NCI-H146 (cell line): Measurements from ENCODE around the gene FKBP6.
"Not testable (repeated sequence)": the region's sequence is repeated elsewhere in the genome, so short reads cannot be mapped to it uniquely, and the experiment has no call there.

Experiments
- DNase-seq: peaks from one replicate; lab custom pipeline; 2025; lab: John Stamatoyannopoulos, UW

Gene FKBP6, protein sequence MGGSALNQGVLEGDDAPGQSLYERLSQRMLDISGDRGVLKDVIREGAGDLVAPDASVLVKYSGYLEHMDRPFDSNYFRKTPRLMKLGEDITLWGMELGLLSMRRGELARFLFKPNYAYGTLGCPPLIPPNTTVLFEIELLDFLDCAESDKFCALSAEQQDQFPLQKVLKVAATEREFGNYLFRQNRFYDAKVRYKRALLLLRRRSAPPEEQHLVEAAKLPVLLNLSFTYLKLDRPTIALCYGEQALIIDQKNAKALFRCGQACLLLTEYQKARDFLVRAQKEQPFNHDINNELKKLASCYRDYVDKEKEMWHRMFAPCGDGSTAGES

DNA sequence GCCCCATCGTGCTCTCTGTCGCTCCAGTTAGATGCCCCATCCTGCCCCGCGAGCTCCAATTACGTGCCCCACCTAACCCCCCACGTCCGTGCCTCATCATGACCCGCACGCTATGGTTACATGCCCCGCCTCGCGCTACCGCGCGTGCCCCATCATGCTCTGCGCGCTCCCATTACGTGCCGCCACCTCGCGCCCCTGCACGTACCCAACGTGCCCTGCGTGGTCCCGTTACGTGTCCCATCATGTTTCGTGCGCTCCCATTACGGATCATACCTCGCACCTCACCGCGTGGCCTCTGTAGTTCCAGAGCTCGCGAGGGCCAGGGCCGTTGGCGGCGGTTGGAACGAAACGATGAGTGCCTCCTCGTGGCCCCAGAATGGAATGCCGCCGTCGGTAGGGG, at the start of gene FKBP6, which contains the start of gene TRIM50:
TSS of gene FKBP6 (plus strand) at position 240 of the 400 bp plus-strand sequence. CDS start 268 bp downstream, outside the sequence.
TSS of gene TRIM50 (minus strand) at position 161 of the 400 bp plus-strand sequence. CDS start 3,295 bp downstream, outside the sequence.
- not testable (repeated sequence) for DNase-seq

DNA sequence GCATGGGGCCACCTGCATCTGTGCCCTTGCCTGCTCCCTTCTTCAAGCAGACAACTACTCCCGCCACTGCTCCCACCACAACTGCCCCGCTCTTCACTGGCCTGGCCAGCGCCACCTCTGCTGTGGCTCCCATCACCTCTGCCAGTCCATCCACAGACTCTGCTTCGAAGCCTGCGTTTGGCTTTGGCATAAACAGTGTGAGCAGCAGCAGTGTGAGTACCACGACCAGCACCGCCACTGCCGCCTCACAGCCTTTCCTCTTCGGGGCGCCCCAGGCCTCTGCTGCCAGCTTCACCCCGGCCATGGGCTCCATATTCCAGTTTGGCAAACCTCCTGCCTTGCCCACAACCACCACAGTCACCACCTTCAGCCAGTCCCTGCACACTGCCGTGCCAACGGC, 30.7 kb upstream of the FKBP6 start:
- not testable (repeated sequence) for DNase-seq

DNA sequence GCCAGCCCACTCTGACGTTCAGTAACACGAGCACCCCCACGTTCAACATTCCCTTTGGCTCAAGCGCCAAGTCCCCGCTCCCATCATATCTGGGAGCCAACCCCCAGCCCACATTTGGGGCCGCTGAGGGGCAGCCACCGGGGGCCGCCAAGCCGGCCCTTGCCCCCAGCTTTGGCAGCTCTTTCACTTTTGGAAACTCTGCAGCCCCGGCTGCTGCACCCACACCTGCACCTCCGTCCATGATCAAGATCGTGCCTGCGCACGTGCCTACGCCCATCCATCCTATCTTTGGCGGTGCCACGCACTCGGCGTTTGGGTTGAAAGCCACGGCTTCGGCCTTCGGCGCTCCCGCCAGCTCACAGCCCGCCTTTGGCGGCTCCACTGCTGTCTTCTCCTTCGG, 30.3 kb upstream of the FKBP6 start:
- DNase-seq: not testable (repeated sequence)

DNA sequence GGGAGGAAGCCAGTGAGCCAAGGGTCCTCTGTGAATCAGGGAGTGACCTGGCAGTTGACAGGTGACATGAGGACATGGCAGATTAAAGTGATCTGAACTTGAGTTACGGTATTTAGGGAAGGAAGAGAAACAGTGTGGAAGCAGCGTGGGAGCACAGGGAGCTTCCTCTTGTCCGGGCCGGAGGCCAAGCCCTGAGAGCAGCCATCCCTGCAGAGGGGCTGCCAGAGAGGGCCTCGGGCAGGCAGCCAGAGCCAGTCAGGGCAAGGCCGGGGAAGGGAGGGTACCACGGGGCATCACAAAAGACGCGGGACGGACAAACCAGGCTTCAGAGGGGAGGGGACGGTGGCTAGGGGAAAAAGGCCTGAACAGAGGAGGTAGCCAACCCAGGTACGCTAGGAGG, 28.1 kb upstream of the FKBP6 start:
- not testable (repeated sequence) for DNase-seq

DNA sequence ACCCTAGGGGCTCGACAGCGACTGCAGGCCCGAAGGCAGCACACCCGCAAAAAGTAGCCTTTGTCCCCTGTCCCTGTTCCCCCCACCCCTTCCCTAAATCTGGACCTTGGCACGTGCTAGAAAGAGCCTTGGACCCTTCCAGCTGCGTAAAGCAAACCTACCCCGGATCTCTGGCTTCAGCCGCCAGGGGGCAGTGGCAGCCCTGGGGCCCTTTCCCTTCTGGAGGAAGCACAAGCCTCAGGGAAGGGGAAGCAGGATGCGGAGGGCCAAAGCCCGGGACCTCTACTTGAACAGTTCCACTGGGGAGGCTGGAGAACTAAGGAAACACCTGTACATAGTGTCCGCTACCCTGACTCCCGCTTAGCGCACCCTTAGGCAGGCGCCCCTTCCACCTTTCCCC, 26.9 kb upstream of the FKBP6 start:
- DNase-seq: not testable (repeated sequence)

DNA sequence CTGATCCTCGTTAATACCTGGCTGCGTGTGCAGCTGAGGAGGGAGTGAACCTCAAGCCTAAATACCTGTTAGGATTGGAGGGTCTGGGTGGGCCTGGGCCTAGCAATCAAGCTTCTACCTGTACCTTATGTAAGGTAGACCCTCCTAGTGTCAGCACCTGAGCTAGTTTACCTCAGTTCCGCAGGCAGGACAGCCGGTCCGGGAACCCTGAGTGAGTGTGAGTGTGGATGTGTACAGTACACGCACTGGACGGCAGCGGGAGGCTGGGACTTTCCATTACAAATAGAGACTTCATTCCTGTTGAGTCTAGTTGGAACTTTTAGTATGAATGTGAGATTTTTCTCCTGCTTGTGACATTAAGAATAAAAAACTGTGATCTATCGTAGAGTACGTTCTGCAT, 25.1 kb upstream of the FKBP6 start:
- not testable (repeated sequence) for DNase-seq

DNA sequence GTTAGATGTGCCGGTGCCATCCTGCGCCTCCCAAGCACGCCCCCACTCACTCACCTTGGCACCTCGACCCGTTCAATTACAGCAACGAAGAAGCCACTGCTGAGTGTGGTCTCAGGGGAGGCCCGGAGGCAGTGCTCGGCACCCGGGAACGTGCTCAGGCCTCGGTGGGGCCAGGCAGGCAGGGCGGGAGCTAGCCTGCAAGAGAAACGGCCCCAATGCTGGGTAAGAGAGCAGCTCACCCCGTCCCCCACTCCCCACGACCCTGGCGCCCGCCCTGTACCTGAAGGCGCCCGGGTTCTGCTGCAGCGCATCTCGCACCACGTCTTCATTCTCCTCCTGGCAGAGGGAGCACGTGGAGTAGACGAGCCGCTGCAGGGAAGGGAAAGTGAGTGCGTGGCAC, 24.4 kb upstream of the FKBP6 start:
- DNase-seq: no peak

DNA sequence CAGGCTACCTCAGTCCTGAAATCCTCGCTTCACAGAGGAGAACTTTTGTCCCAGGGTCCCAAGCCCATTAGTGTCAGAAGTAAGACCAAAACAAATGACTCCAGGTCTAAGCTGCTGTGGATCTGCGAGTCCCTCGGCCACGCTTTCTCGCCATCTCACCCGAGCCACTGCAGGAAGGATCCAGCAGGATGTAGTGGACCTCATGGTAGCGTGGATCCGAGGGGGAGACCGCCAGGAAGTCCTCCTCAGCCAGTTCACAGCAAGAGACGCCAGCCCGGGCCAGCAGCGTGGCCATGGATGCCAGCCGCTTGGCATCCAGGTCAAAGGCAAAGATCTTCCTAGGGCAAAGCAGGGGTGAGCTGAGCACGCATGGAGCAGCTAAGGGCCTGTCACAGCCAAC, 23.9 kb upstream of the FKBP6 start:
- no peak for DNase-seq

DNA sequence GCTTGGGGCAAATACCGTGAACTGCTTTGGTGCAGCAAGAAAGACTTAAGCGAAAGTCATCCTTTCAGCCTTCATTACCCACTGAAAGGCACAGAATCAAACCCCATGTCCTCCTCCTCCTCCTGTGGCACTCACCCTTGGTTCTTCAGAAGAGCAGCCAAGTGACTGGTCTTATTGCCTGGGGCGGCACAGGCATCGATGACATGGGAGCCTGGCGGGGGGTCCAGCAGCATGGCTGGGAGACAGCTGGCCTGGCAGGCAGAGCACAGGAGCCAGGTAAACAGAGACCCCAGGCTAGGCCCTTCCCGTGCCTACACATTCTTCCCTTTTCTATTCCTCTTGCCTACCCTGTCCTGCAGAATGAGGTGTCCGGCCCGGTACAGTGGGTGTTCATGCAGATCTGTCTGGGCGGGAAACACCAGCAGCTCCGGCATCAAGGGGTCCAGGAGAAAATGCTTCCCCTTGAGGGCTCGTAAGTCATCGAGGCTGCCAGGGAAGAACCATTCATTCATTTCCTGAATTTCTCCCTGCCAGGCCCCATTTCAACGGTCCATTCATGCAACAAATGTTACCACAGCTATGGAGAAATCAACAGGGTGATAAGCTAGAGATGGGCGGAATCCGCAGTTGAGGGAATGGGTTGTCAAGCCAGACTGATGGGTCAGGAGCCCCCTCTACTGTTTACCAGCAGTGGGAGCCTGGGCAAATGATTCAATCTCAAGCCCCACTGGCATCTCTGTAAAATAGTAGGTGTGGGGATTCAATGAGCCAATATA, 23.2 kb upstream of the FKBP6 start:
- DNase-seq: not testable (repeated sequence)

DNA sequence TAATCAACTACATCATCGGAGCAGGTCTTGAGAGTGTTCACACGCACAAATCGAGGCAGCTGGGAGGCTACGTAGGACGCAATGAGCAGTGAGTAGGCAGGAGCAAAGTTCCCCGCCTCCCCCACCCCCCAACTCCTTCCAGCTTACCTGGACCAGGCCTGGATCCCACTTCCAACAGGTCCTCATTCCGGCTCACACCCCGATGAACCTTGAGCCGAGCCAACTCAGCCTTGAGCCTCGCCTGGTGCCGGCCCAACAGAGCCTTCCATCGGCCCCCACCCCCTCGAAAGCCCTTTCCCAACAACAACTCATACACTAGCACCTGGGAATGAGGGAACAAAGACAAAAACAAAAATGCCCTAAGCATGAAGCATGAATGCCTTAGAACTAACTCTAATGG, 20.5 kb upstream of the FKBP6 start:
- DNase-seq: no peak

DNA sequence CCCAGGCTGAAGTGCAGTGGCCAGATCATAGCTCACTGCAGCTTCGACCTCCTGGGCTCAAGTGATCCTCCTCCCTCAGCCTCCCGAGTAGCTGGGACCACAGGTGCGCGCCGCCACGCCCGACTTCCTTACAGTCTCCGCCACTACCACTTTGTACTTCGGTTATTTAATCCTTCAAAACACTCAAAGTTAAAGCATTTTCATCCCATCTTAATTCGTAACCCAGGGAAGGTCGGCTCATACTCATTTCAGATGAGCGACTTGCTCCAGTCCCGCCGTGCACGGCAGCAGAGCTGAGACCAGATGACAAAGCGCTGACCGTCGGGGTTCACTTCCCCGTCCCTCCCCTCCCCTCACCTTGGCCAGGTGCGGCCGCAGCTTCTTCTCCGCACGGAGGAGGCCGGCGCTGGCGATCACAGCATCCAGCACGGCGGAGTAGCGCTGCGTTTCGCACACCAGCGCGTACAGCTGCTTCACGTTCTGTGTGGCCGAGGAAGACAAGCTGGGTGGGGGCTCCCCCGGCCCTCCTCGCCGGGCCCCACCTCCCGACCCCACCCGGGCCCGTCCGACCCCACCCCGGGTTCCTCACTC, 19.8 kb upstream of the FKBP6 start:
- peak; percentile 69 for DNase-seq

DNA sequence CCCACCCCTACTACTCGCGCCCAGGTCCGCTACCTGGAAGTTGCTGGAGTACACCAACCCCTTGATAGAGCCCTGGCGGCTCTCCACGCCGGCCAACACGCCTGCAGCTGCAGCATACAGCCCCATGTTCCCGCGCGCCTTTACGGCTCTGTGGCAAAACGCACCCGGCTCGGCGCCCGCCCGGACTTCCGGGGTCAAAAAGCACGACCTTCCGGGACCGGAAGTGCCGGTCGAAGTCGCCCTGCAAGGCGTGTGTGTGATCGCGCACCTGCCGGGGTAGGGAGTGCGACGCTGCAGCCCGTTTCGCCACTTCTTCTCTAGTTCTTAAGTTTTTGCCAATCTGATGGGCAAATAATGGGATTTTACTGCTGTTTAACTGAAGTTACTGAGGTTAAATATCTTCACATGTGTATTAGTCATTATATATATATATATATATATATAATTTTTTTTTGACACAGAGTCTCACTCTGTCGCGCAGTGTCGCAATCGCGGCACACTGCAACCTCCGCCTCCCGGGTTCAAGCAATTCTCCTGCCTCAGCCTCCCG, 19.2 kb upstream of the FKBP6 start, which contains the start of gene NSUN5:
TSS of gene NSUN5 (minus strand) at position 162 of the 550 bp plus-strand sequence. CDS start at position 126, 36 bp downstream.
- DNase-seq: peak; percentile 93

DNA sequence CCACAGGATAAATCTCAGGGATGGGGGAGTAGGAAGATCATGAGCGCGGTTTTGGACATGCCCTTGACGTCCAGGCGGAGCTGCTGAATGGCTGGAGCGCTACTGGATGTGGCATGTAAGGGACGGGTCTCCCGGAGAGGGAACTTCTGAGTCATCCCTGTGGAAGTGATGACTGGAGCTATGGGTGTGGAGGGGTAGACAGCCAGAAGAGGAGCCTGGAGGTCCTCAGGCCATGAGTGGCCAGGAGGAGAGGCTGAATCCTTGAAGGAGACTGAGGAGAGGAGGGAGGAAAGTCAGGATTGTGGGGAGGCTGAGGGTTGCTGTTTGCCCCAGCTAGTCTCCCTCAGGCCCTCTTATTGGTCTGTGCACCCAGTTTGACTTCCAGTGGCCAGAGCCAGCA, 16.5 kb upstream of the FKBP6 start:
- DNase-seq: not testable (repeated sequence)

DNA sequence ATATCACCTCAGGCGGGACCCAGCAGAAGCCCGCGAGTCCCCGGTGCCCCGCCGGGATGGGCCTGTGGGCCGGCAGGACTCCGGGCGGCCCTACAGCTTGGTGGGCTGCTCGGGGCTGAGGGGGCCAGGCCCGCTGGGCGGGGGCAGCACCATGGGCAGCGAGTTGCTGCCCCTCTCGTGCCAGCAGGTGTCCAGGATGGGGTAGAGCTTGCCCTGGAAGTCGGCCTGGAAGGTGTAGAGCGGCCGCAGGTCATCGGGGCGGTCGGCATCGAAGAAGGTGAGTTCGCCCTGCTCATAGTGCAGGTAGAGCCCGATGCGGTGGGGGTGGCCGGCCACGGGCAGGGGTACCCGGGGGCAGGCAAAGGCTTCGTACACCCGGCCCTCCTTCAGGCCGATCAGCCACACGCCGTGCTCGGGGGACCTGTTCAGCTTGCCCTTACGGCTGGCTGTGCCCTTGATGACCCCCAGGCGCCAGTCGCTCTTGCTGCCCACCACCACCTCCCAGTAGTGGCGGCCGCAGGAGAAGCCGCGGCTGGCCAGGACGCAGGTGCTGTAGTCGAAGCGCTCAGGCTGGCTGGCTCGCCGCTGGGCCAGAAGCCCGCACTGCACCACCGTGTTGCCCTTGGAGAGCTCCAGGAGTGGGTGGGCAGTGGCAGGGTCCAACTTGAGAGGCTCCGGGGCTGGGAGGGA, 15.0 kb upstream of the FKBP6 start:
- no peak for DNase-seq

DNA sequence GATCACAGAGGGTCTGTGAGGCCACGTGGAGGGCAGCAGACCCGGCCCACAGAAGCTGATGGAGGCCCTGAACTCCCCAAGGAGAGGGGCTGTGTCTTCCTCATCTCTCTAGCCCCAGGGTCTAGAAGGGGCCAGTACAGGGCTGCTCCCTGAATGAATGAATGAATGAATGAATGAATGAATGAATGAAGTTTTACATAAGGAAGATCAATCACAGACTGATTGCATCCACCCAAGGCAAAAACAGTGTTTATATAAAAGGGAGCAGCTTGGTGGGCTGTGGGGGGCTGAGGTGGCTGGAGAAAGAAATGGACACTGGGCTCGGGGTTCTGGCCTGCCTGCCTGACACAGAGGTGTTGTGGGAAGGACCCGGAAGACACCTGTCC, 14.4 kb upstream of the FKBP6 start:
- DNase-seq: no peak

DNA sequence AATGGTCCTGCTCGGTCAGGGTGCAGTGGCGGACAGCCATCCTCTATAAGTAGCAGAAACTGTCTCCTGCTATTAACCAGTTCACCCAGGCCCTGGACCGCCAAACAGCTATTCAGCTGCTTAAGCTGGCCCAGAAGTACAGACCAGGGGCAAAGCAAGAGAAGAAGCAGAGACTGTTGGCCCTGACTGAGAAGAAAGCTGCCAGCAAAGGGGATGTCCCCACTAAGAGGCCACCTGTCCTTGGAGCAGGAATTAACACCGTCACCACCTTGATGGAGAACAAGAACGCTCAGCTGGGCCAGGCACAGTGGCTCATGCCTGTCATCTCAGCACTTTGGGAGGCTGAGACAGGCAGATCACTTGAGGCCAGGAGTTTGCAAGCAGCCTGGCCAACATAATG, 13.7 kb upstream of the FKBP6 start:
- no peak for DNase-seq

DNA sequence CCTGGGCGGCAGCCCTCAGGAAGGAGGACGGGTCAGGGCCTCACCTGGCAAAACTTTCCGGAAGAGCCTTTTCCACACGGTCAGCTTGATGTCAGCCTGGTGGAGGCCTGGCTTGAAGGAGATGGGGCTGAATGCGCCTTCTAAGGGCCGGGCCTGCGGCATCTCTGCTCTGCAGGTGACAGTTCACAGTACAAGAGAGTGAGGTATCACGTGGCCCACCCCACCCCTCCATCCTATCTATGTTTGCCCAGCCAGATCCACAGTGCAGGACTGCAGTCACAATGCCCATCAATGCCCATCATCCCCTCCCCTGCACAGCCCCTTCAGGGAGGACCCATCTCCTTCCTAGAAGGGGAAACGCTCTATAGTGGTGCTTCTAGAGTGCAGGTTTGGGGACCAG, 11.4 kb upstream of the FKBP6 start:
- peak; percentile 44 for DNase-seq

DNA sequence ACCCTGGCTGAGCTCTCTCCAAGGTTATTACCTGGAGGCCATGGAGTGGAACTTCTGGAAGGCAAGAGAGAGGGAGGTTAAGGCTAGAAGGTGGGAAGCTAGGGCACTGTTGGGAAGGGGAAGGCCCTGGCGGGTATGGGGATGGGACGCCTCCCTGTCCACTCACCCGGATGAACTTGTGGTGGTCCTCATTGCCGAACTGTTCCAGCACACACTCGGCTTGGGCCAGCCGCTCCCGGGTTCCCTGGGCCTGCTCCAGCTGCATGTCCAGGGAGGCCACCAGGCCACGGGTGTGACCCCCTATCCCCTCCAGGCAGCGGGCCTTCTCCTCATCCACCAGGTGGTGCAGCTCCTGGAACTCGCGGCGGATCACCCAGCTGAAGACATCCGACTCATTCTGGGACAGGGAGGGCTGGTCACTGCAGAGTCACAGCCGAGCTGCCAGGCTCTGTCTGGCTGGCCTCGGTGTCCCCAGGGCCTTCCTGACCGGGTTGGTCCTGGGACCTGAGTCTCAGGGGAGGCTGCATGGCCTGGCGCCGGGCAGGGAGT, 9.2 kb upstream of the FKBP6 start:
- DNase-seq: not testable (repeated sequence)

DNA sequence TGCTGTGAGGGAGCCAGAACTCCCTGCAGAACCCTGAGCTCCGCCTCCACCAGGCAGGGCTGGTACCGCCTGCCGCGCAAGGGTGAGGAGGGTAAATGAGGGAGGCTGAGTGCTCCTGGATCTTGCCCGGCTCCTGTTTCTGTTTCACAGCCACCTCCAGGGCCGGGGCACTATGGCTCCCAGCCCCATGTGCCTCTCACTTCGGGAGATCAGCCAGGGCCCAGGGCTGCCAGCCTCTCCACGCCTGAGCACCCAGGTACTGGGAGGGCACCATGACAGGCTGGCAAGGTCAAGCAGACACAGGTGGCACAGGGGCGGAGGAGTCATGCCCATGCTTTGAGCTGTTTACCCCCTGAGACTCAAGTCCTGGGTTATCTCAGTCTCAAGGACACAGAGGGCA, 8.4 kb upstream of the FKBP6 start:
- DNase-seq: not testable (repeated sequence)

DNA sequence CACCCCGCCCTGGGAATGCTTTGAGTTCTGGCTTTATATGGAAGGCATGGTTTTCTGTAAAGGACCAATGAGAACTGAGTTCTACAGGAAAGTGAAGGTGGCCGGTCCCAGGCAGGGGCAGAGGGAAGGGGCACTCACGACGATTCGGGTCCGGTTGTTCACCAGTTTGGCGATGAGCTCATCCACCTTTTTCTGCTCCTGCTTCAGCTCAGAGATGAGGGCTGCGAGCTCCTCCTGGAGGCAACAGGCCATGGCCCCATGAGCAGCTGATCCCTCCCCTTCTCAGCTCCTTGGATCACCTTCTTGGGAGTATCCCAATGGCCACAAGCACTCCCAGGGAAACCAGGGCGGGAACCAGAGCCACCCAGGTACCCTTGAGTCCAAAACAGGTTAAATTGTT, 8.0 kb upstream of the FKBP6 start:
- DNase-seq: not testable (repeated sequence)

DNA sequence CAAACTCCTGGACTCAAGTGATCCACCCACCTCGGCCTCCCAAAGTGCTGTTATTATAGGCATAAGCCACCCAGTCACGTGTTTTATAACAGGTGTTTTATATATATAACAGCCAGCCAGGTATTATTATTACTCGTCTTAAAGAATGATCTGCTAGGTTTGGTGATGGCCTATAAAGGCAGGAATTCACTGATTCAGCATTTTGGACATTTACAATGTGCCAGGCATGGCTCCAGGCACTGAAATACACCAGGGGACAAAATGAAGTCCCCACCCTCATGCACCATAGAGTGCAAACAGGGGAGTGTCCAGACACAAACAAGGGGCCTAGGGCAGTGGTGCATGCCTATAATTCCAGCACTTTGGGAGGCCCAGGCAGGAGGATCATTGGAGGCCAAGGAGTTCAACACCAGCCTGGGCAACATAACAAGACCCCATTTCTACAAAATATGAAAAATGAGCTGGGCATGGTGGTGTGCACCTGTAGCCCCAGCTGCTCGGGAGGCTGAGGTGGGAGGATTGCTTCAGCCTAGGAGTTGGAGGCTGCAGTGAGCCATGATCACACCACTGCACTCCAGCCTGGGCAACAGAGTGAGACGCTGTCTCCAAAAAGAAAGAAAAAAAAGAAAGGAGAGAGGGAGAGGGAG, 4.4 kb upstream of the FKBP6 start:
- not testable (repeated sequence) for DNase-seq
